DMS 273 (cell line): ENCODE results near the gene COPRS.
"Not testable (repeated sequence)": the region's sequence is repeated elsewhere in the genome, so short reads cannot be mapped to it uniquely, and the experiment has no call there.

Experiments
- DNase-seq: peaks from one replicate; lab custom pipeline; 2025; ENCODE audit not compliant: unreplicated experiment; lab: John Stamatoyannopoulos, UW

COPRS gene

DNA sequence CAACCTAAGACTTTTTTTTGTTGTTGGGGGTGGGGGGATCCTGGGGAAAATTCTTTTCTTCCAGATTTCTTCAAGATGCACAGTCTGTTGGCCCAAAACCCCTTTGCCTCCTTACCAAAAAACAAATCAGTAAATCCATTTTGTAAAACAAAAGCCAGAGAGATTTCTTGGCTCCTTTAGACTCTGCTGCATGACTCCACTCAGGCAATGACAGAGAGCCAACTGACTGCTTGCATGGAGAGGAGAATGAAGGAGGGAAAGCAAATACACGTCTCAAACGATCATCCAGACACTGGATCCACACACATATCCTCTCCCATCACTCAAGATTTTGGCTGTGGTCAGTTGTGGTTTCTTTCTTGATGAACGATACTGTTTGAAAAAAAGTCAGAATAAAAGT is 13.8 kb downstream of the COPRS start:
- no peak for DNase-seq

DNA sequence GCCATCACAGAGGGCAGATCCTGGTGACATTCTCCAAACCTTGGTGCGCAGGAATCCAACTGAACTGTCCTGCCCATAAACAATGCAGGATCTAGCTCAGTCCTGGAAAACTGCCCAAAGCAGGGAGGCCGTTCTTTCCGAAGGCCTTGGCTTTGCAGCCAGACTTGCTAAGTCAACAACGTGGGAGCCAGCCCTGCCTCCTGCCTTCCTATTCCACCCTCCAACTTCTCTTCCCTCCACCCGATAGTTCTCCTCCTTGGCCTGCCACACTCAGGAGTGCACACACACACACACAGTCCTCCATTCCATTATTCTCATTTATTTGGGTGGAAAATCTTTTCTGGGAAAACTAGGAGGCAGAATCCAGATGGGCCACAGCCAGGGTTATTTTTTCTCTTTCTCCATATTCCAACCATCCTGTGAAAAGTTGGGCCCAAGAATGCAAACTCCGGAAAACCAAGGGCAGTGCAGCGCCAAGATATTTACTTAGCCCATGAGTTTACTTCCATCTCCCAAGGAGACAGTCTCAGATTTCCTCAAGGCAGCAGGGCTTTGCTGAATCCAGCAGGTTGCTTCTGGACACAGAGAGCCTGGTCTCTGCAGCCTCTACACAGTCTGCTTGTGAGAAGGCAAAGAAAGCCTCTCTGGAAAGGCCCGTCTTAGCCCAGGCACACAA is 15.8 kb downstream of the COPRS start:
- DNase-seq, result peak; percentile 46

DNA sequence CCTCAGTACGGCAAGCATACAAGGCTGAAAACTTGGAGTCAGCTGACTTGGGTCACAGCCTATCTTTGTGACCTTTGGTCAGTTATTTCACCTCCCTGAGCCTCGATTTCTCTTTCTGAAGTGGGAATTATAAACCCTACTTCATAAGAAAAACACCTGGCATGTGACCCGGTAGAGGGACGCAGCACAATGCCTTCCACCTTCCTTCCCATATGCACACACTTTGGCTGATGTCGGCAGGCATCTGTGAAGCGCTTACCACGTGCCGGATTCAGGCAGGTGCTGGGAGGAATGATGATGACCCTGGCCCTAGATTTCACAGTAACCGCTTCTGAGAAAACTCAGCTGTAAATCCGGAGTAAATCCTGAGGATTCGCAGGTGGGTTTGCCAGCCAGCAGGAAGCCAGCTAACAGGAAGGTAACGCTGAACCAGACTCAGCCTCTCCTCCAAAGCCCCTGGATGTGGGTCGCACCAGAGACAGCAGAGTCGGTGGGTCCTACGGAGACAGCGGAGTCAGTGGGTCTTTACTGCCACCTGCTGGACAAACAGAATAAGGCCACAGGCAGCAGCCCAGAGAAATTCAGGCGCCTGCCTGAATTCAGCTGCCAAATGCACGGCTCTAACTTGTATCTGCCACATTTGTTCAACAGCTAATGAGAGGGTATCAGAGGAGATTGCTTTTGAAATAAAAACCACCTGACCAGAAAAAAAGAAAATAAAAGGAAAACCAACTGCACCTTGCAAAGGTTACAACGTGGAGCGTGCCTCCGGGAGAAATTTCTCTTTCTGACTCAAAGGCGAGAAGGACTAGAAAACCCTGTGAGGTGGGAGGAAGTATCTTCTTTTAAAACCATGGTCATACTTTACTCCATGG is 16.6 kb downstream of the COPRS start:
- peak; percentile 90 for DNase-seq

DNA sequence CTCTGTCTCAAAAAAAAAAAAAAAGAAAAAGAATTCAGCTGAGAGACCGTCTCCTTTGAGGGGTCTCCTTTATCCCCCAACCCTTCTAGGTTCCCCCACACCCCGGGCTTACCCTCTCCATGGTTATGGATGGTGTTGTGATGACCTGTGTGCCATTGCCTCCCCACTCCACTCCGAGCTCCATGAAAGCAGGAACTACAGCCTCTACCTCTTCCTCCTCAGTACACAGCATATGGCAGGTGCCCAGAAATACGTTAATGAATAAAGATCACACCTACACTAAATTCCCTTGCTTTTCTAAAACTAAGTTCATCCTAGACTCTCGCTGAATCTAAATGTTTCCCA is 17.2 kb downstream of the COPRS start:
- no peak for DNase-seq

DNA sequence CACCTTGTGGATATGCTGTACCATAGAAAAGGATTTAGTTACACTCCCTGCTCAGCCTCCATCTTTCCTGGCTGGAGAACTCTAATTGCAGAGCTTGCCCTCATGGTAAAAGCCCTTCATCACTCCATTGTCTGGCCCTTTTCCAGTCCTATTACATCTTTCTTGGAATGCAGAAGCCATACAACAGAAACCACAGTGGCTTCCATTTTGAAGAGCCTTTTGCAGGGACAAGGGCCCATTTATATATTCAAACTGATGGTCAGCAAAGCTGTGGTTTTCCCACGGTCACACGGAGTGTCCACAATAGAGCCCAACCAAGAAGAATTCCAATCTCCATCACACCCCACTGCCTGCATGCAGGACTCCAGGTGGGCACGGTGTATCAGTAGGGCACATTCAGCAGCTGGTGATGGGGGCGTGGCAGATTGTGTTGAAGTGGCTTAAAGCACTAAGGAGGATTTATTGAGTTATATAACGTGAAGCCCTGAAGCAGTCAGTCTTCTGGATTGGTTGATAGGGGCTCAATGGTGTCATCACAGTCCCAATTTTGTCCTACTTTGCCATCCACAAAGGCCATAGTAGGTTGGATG is 20.3 kb downstream of the COPRS start:
- no peak for DNase-seq

DNA sequence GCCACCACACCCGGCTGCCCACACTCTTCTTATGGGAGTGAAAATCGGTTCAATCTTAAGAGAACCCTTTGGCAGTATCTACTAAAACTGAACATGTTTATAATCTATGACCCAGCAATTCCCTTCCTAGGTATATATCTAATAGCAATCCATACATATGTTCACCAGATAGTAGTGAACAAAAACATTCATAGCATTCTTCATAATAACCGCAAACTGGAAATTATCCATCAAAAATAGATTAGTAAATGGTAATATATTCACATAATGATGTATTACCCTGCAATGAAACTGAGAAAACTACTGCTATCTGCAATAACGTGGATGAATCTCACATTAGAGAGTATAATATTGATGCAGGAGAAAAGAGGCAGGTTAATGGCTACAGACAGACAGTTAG is 23.1 kb downstream of the COPRS start:
- no peak for DNase-seq

DNA sequence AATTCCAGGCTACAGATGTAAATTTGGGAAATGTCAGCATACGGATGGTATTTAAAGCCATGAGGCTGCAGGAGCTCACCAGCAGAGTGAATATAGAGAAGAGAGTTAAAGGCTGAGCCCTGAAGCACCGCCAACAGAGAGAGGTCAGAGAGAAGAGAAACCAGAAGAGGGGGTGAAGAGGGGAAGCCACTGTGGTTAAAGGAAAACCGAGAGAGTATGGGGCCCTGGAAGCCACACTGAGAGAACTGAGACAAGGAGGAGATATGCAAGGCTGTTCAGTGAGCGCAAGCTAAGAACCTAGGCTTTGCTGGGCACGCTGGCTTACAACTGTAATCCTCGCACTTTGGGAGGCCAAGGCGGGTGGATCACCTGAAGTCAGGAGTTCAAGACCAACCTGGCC is 24.6 kb downstream of the COPRS start:
- no peak for DNase-seq

DNA sequence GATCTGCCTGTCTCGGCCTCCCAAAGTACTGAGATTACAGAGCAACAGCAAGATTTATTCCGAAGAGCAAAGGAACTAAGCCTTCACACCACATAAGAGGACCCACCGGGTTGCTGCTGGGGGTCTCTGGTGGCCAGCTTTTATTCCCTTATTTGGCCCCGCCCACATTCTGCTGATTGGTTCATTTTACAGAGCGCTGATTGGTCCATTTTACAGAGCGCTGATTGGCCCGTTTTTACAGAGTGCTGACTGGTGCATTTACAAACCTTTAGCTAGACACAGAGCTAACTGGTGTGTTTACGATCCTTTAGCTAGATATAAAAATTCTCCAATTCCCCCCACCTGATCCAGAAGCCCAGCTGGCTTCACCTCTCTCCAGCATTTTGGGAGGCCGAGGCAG is 26.3 kb downstream of the COPRS start:
- no peak for DNase-seq

DNA sequence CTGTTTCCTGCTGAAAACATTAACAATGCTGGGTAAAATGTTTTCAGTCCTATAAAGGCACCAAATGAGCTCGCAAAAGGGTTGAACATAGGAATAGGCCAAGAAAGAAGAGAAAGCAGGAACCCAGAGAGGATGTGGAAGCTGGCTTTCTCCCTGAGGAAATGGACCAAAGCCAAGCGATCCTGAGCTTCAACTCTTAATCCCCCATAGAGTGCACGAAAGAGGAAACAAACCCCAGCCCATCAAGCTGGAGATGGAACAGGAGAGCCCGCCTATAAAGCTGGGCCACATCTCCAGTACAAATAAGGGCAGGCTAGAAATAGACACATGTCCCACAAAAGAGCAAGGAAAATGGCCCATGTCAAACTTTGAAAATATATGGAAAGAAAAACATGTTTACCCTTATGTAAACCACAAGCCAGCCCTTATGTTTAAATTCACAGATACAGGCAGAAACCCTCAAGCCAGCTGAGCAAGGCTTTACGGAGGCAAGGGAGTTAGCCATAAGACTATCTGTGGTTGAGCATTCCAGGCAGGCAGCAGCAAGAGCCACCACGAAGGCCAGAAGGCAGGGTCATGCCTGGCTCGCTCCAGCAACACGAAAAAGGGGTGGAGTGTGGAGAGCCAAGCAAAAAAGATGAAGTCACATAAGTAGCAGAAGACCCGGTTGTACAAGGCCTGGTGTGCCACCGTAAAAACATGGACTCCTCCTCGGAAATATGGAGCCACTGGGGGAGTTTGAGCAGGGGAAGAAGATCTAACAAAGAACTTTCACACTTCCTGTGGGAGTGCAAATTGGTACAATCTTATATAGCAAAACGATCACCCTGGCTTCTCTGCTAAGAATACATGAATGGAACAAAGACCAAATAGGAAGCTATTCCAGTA is 27.8 kb downstream of the COPRS start:
- DNase-seq, result no peak

DNA sequence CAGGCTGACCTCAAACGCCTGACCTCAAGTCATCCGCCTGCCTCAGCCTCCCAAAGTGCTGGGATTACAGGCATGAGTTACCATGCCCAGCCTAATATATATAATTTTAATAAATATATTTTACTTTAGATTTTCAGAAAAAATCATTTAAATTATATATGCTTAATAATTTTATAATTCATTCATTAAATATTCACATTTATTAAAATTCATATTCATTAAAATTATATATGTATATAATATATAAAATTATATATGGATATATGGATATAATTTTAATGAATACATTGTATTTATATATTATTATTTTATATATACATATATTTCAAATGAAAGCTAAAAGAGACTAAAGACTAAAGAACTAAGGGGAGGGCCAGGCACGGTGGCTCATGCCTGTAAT is 29.4 kb downstream of the COPRS start:
- DNase-seq, result no peak

DNA sequence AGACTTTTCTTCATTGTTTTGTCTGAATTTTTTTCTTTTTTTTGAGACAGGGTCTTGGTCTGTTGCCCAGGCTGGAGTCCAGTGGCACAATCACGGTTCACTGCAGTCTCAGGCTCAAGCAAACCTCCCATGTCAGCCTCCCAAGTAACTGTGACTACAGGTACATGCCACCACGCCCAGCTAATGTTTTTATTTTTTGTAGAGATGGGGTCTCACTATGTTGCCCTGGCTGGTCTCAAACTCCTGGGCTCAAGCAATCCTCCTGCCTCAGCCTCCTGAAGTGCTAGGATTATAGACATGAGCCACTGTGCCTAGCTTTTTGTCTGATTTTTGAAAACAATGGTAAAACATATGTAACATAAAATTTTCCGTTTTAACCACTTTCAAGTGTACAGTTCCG is 30.1 kb downstream of the COPRS start:
- DNase-seq, result not testable (repeated sequence)

DNA sequence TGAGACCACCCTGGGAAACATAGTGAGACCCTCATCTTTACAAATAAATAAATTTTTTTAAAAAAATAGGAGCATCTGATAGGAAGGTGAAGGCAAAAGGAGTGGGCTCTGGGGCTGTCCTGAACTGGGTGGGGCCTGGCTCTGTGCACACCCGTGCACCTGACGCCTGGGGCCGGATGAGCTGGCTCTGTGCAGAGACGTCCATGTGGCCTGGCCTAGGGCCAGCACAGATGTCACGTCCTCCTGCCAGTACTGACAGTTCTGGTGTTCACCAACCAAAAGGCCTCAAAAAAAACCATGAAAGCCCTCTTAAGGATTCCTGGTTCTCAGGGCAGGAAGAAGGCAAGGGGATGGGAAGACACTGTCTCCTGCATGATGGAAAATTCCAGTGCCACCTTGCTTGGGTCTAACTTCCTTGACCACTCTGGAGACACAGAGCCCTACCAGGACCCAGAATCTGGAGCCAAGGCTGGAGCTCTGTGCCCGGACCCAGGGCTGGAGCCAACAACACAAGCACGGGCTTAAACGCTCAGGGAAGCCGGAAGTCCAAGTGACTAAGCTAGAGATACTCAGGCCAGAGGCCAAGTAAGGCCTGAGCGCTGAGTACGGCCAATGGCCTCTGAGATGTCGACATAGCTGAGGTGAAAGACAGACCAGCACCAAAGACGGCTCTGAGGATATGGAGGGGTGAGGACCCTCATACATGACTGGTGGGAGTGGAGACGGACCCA is 32.9 kb downstream of the COPRS start:
- peak; percentile 88 for DNase-seq

DNA sequence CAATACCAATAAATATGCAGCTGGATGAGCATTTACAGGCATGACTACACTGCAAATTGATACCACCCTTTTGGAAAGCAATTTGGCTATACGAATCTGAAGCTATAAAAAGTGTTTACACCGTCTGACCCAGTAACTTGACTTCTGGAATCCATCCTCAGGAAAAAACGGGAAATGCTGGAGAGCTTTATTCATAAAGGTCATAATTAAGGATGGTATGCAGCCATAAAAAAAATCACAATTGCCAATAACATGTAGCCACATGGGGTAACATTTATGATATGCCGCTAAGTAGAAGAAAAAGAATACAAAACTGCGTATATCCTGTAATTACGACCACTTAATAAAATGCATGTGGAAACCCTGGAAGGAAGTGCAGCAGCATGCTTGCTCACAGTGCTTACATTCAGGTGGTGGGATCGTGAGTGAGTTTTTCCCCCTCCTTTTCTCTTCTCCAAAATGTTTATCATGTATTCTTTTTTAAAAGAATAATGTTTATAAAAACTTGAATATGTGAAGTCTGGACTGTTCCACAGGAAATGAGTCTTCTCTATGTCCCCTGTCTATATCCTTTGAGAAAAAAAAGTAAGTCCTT is 34.2 kb downstream of the COPRS start:
- DNase-seq, result no peak

DNA sequence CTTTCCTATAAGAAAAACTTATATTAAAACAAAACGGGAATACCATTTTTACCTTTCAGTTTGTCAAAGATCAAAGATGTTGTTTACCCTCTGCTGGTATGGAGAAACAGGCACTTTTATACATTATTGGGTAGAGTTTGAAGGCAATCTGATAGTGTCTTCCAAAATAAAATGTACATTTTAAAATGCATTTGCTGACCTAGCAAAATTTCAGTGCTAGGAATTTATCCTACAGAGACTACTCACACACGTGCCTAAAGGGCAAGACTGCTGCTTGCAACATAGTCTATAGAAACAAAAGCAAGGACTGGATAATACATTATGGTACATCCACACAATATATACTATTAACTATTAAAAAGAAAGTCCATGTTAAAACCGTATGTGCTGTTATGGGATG is 36.0 kb downstream of the COPRS start:
- DNase-seq, result no peak

DNA sequence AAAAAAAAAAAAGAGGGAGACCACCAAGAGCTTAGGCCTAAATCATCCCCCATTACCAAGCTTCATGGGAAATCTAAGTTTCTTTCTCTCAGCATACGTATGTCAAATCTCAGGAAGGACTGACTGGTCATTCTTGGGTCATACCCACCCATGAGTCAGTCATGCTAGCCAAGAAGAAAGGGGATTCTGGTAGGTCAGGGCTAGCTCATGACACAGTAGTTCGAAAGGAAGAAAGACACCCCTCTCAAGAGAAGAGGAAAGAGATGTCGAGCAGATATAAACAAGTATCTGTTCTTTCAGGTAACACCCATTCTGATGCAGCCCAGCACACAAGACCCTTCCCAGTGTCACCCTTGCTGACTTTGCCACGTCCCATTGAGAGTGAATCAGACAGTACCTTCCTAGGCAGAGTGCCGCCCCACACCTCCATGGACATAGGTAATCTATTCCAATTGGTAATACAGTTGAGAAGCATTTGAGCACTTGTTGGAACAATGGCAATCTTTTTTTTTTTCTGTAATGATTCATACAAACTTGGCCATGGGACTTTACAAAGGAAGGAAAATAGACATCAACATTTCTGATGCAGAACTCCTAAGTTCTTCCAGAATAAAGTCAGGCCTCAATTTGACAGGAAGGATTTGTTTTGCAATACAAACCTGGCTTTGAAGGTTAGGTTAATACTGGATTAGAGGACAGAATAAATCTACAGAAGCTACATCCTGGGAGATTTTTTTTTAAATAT is 38.2 kb downstream of the COPRS start:
- no peak for DNase-seq

DNA sequence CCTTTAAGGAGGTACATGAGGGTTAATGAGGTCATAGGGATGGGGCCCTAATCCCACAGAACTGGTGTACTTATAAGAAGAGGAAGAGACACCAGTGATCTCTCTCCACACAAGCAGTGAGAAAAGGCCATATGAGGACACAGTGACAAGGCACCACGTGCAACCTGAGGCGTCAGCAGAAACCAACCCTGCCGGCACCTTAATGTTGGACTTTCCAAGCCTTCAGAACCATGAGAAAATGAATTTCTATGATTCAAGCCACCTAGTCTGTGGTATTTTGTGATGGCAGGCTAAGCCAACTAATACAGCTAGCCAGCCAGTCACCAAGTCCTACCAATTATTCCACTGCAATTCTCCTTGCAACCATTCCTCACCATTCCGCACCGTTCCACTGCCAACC is 39.5 kb downstream of the COPRS start:
- DNase-seq, result no peak

DNA sequence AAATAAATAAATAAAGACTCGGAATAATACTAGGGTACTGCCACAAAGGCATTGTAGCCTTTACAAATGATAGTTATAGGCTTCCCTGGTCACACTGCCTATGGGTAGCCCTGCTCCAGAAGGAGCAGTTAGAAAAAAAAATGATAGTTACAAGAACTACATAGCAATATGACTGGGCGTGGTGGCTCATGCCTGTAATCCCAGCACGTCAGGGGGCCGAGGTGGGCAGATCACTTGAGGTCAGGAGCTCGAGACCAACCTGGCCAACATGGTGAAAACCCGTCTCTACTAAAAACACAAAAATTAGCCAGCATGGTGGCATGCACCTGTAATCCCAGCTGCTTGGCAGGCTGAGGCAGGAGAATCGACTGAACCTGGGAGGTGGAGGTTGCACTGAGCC is 40.2 kb downstream of the COPRS start:
- DNase-seq, result not testable (repeated sequence)

DNA sequence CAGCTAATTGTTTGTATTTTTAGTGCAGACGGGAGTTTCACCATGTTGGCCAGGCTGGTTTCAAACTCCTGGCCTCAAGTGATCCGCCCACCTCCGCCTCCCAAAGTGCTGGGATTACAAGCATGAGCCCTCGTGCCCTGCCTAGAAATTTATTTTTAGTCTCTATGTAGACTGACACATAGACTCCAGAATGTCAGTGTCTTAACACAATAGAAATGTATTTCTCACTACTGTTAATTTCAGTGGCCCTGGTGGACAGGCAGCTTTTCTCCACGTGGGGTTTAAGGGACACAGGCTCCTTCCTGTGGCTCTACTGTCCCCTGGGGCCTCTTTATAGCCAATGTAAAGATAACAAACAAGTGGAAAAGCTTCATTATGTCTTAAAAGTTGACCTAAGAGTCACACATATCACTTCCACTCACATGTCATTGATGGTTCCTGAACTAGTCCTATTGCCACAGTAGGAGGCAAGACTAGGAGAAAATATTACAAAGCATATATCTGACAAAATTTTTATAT is 43.8 kb downstream of the COPRS start:
- DNase-seq, result no peak

DNA sequence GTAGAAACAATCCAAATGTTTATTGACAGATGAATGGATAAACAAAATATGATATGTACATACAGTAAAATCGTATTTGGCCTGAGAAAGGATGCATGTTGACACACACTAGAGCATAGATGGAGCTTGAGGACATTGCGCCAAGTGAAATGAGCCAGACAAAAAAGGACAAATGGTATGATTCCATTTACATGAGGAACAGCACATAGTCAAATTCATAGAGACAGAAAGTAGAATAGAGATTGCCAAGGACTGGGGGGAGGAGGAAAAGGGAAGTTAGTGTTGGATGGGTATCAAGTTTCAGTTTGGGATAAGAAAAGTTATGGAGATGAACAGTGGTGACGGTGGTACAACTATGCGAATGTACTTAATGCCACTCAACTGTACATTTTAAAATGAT is 47.9 kb downstream of the COPRS start:
- no peak for DNase-seq
